Embryonic facial prominence (tissue), 1 donor: ENCODE measurements around the gene FUT7.

Experiments used
- DNase-seq: peaks from one replicate; pipeline ENCODE4 v3.0.0-alpha.2; 2016; ENCODE audit errors: extremely low spot score

Gene FUT7

DNA sequence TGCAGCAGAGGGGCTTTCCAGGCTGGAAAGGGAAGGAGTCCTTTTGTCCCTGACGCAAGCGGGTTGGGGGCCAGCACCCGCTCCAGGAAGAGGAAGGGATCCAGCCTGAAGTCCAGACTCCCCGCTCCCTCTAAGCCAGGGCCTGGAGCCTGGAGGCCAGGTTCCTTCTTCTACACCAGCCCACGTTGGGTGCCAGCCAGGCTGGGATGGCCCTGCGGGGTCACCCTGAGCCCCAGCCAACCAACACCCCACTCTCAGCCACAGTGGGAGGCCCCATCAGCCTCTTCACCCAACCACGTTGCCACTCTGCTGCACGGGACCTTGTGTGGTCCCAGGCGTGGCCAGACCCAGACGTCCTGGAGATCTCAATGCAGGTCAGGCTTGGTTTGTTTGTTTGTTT lies 970 bp upstream of the FUT7 start:
- no peak for DNase-seq

DNA sequence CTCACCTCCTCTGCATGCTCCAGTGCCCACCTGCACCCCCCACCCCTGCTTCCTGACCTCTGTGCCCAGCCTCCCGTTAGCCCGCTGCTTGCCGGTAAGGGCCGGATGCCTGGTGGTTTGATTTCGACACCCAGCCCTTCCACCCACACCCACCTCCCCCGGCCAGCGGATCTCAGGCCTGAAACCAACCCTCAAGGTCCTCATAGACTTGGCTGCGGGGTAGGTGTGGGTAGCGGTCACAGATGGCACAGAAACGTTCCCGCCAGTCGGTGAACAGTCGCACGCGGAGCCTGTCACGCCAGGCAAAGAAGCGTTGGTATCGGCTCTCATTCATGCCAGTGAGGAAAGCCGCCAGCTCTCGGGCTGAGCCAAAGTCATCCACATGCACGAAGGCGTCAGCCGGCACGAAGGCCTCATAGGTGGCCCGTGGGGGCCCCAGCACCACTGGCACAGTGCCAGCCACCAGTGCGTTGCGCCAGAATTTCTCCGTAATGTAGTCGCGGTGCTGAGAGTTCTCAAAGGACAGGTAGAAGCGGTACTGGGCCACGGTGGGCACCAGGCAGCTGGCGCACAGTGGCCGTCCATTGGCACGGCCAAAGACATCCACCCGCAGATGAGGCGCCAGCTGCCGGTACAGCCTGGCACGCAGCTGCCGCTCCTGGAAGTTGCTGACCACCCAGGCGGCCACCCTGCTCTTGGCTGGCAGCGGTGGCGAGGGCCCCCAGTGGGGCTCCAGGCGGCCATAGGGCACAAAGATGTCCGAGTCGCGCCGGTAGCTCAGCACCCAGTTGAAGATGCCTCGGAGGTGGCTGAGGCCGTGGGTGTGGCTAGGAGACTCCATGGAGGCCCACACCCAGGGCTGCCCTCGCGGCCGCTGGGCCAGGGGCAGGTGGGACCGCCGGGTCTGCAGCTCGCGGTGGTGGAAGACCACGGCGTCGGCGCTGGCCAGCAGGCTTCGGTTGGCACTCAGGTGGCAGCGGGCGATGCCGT lies 1.1 kb downstream of the FUT7 start:
- DNase-seq, result no peak

DNA sequence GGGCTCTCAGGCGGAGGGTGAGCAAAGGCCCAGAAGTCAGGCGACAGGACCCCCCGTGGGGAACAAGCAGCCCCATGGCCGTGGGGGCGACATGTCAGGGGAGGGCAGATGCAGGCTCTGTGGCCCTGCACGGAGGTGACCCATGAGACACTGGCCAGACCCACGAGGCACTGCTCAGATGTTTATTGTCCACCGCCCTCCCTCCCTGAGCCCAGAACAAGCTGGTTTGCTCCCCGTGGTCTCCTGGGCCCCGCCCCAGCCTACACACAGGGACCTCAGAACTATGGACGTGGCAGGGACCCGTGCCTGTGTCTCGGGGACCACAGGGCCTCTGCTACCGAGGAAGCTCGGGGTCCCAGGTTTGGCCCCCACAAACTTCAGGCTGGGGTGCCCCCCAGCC lies 1.9 kb downstream of the FUT7 start:
- no peak for DNase-seq

DNA sequence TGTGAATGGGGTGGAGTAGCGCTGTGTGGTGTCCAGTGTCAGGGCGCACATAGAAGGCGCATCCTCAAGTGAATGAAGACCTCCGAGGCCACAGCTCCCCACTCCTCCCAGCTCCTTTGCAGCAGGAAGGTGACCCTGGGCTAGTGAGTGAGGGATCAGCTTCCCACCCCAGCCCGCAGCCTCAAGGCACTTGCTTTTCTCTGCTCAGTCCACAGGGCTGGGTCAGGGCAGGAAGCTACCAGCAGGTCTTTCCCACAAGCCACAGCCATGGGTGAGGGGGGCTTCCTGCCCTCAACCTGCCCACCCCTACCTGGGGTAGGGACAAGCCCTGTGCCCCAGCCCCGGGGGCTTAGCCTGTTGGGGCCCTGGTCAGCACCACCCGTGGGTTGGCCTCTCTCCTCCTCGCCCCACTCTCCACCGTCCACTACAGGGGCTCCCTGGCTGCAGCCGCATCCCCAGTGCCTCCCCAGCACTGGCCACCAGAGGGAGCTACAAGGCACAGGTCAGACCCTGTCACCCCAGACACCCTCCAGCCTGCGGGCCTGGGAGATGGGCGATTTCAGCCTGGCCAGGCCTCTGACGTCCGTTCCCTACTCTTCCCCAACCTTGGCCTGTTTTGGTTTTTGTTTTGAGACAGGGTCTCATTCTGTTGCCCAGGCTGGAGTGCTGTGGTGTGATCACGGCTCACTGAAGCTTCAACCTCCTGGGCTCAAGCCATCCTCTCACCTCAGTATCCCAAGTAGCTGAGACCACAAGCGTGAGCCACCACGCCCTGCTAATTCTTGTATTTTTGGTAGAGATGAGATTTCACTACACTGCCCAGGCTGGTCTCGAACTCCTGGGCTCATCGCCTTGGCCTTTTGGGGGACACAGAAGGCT lies 2.6 kb downstream of the FUT7 start:
- no peak for DNase-seq

DNA sequence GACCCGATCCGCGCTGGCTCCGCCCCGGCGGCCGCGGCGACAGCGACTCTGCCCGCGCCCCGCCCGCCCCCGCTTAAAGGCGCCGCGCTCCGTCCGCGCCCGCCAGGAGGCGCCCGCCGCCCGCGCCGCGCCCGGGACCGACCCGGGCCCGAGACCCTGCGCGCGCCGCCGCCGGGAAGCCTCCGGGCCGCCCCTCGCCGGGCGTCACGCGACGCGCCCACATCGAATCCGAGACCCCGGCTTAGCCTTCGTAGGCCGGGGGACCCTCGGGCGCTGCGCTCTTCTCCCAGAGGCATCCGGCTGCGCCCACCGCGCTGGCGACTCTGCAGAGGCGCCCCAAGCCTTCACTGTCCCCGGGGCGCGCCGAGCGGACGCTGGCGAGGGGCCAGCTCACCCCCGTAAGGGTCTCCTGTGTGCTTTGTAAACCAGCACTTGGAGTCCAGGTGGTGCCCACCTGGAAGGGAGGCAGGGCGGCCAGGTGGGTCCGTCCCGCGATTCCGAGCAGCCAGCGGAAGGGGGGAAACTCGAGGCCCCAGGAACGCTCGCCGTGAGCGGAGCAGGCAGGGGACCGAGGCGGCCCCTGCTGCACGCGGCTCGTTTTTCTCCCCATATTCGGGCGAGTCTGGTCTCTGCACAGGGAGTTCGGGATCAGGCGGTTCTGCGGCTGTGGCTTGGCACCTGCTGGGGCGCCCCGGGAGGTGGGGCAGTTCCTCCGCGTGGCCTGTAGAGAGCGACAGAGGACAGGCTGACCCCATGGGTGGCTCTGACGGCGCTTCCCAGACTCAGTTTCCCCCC lies 3.4 kb downstream of the FUT7 start:
- DNase-seq, result no peak

- DNase-seq, result no peak
These were observed 4.3 kb downstream of the FUT7 start, which contains the start of gene ABCA2 for GRCh38 chr9:137027369-137028262. Gene ABCA2, minus strand, starts transcription at chr9:137028237. Its CDS starts 97 bp downstream, at chr9:137028140.

DNA sequence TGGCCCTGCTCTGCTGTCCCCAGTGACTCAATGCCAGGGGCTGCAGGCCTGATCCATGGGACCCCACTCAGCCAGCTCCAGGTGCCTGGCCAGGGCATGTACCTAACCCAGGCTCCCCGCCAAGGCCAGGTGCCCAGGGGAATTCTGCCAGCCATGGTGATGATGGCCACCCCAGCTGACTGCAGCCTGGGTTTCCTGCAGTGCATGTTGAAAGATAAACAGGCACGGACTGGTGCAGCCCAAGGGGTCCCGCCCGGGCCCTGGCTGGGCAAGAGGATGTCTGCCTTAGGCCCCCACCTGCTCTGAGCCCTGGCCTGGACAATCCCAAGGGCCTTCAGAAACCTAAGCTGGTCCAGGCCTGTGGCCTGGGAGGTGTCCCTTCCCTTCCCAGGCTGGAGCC lies 5.1 kb downstream of the FUT7 start:
- no peak for DNase-seq

GRCh38 chr9:137026384-137026783 lies 5.5 kb downstream of the FUT7 start:
- DNase-seq, result no peak

DNA sequence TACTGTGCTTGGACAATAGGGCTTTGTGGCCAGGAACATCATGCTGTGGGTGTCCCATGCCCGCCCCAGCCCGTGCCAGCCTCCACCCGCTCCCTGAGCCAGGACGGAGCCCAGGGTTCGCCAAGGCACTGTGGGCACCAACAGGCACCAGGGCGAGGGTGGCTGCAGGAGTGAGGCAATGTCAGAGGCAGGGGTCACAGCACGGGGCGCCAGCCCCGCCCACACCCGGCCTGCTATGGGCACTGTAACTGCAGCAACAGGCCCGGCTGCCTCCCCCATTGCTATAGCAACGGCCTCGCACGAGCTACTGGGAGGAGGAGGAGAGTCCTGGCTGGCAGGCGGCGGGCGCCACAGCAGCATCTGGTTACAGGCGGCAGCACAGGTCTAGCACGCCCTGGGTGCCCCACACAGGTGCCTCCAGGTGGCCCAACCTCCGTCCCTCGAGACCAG lies 6.3 kb downstream of the FUT7 start:
- DNase-seq, result no peak

GRCh38 chr9:137023583-137023991 lies 8.3 kb downstream of the FUT7 start:
- DNase-seq, result no peak

- DNase-seq, result no peak
These were observed 8.7 kb downstream of the FUT7 start for GRCh38 chr9:137023157-137023556.

- DNase-seq, result no peak
These were observed 9.3 kb downstream of the FUT7 start for GRCh38 chr9:137022662-137023008.

- DNase-seq, result no peak
These were observed 9.8 kb downstream of the FUT7 start for GRCh38 chr9:137021979-137022661.

GRCh38 chr9:137021568-137021978 lies 10.3 kb downstream of the FUT7 start:
- DNase-seq, result no peak

- DNase-seq, result no peak
These were observed 10.9 kb downstream of the FUT7 start for GRCh38 chr9:137020771-137021567.

- no peak for DNase-seq
These were observed 11.8 kb downstream of the FUT7 start for GRCh38 chr9:137019891-137020683.

DNA sequence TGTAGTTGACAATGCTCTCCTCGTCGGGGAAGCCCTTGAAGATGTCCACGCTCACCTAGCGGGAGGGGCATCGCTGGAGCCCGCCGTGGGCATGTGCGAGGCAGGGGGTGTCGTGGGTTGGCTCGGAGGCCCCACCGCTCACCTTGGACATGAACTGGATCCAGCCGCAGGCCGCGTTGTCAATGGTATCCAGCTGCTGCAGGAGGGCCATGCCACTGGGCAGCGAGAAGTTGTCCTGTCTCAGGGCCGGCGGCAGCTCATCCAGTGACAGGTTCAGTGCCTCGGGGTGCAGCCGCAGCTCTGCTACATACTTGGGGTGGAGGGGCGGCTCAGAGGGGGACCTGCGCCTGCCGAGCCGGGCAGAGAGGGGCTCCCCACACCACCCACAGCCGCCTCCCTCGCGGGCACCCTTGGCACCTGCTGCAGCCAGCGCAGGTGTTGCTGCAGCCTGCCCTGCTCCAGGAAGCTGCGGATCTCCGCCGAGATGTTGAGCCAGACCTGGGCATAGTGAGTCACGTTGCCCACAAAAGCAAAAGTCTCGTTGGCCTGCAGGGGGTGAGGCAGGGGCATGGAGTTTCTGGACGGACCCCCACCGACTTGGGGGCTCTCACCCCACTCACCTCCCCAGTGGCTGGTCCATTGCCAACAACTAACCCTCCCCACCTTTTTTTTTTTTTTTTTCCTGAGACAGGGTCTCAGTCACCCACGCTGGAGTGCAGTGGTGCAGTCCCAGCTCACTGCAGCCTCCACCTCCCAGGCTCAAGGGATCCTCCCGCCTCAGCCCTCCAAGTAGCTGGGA lies 12.9 kb downstream of the FUT7 start:
- no peak for DNase-seq
